HepG2 (cell line): Measurements from ENCODE around the gene ZNRD2. TPM values are rescaled to one million over a fixed set of nuclear protein-coding genes. Genes with fewer than 3 reads are reported as not detected.

ENCODE experiments used
- FOSL2 ChIP-seq: sonication (generic); formaldehyde crosslinking; IDR thresholded peaks from 2 replicates; pipeline ENCODE4 v1.4.0; 2020; ENCODE audit warnings: missing genetic modification reagents
- JARID2 ChIP-seq: sonication (generic); formaldehyde crosslinking; IDR thresholded peaks from 2 replicates; pipeline ENCODE4 v1.8.1; 2023; ENCODE audit warnings: missing genetic modification reagents, inconsistent platforms; ENCODE audit not compliant: insufficient replicate concordance
- MBNL3 ChIP-seq: fragments of 250-450 bp; sonication (Bioruptor Pico); conservative IDR thresholded peaks from 2 replicates; pipeline ENCODE4 v1.8.0; 2022; ENCODE audit warnings: mild to moderate bottlenecking, inconsistent platforms
- MXI1 ChIP-seq: IDR thresholded peaks from 3 replicates; pipeline ENCODE4 v1.6.1; 2012; ENCODE audit warnings: low read depth, low read length, inconsistent platforms, borderline replicate concordance
- PHF8 ChIP-seq: sonication (generic); formaldehyde crosslinking; IDR thresholded peaks from 2 replicates; pipeline ENCODE4 v1.5.0; 2020; ENCODE audit warnings: missing genetic modification reagents
- PTBP1 ChIP-seq: fragments of 200-400 bp; formaldehyde crosslinking; IDR thresholded peaks from 2 replicates; pipeline ENCODE4 v1.6.1; 2018; ENCODE audit warnings: low read length, low read depth; ENCODE audit not compliant: poor library complexity, severe bottlenecking
- SP140L ChIP-seq: sonication (generic); formaldehyde crosslinking; IDR thresholded peaks from 2 replicates; pipeline ENCODE4 v1.4.0; 2020; ENCODE audit warnings: missing genetic modification reagents, borderline replicate concordance
- ZNF225 ChIP-seq: sonication (generic); formaldehyde crosslinking; IDR thresholded peaks from 2 replicates; pipeline ENCODE4 v1.4.0; 2020; ENCODE audit warnings: mild to moderate bottlenecking, missing genetic modification reagents
- ZNF432 ChIP-seq: sonication (generic); formaldehyde crosslinking; IDR thresholded peaks from 2 replicates; pipeline ENCODE4 v1.5.0; 2020; ENCODE audit warnings: missing genetic modification reagents, mild to moderate bottlenecking, borderline replicate concordance
- ZNF451 ChIP-seq: sonication (generic); formaldehyde crosslinking; IDR thresholded peaks from 2 replicates; pipeline ENCODE4 v1.5.0; 2020; ENCODE audit warnings: mild to moderate bottlenecking, missing genetic modification reagents
- ZNF724P ChIP-seq: sonication (generic); formaldehyde crosslinking; IDR thresholded peaks from 2 replicates; pipeline ENCODE4 v1.8.0; 2022; ENCODE audit warnings: missing genetic modification reagents, borderline replicate concordance
- ZSCAN12 ChIP-seq: sonication (generic); formaldehyde crosslinking; IDR thresholded peaks from 2 replicates; pipeline ENCODE4 v1.9.0; 2021; ENCODE audit warnings: mild to moderate bottlenecking, missing genetic modification reagents
- polyA plus RNA-seq, 8 experiments: library from polyadenylated mRNA; depleted of rRNA in 3 of 8; stranded (reverse) in 7 of 8; unstranded in 1 of 8; fragments of >200 nt; fragmentation: Illumina TruSeq in 4 of 8; extraction: Trizol in 4 of 8; gene quantifications; 2 replicates each; pipeline versions ENCODE4 v1.2.1 to v1.2.3, GENCODE V29; 2011 to 2016; ENCODE audit warnings: low read depth in 4 of 8, missing spikeins in 1 of 8, mixed read lengths in 1 of 8; ENCODE audit not compliant: insufficient read depth in 1 of 8
- total RNA-seq, 5 experiments: library from RNA; depleted of rRNA; stranded (reverse); fragments of >200 nt; fragmentation: Illumina TruSeq; extraction: Trizol; gene quantifications; 2 replicates each; pipeline ENCODE4 v1.2.3, GENCODE V29; 2016; ENCODE audit warnings: low read depth in 1 of 5
- TF ChIP-seq, protein P1 (sequence below): sonication (generic); formaldehyde crosslinking; IDR thresholded peaks from 2 replicates; pipeline ENCODE4 v1.5.0; 2020; ENCODE audit warnings: mild to moderate bottlenecking, missing genetic modification reagents
- TF ChIP-seq, protein P2 (sequence below): sonication (generic); formaldehyde crosslinking; IDR thresholded peaks from 2 replicates; pipeline ENCODE4 v1.4.0; 2020; ENCODE audit warnings: missing genetic modification reagents, low read depth, mild to moderate bottlenecking, borderline replicate concordance
- TF ChIP-seq, protein P3 (sequence below), 2 experiments: IDR thresholded peaks; 2 replicates each; pipeline ENCODE4 v1.6.1; 2011 to 2012; ENCODE audit warnings: low read length in 2 of 2, borderline replicate concordance in 1 of 2, low read depth in 1 of 2, mild to moderate bottlenecking in 1 of 2, moderate library complexity in 1 of 2

ZNRD2 gene
- total and polyA plus RNA-seq, 2 of the 13 experiments (the other 11 are each of a cell fraction or from before 2014, with no cell fraction given) = 29.2 to 34.0 TPM

DNA sequence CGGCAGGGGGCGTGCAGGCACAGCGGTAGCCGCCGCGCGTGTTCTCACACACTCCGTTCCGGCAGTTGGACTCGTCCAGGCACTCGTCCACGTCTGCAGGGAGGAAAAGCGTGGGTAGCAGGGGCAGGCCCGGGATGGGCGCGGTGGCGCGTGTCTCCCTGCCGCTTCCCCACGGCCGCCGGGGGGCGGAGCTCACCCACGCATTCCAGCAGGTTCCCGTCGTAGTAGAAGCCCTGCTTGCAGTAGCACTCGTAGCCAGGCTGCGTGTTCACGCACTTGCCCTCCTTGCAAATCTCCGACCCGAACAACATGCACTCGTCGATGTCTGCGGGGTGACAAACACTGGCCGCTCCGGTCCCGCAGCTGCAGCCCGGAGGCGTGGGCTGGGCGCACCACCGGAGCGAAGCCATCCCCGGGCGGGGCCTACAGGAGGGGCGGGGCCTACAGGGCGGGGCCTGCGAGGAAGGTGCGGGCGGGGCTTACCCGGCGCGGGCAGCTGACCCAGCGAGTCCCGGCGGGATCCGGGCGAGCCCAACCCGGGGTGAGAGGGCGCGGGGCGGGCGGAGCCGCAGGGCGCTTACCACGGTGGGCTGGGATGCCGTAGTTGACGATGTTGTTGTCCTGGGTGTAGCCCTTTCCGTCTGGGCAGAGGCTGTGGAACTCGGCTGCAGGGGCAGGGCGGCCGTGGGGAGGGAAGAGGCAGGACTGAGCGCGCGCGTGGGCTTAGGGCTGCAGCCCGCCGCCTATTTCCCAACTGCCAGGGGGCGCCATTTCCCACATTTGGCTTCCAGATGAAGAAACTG is 29.8 kb upstream of the ZNRD2 start (continued):
- TF ChIP-seq PHF8 (CRISPR knock-in tag) (no peak), ZNF724P (CRISPR knock-in tag) (no peak), MXI1 (peak; percentile 26; the same call in 1 of the 3 replicates), ZNF432 (CRISPR knock-in tag) (no peak), ZNF225 (0 out of 2 replicates have a peak, but pooled peaks have one; percentile 39), PTBP1 (peak; percentile 28), FOSL2 (no peak), MBNL3 (CRISPR knock-in tag) (no peak), JARID2 (no peak), ZSCAN12 (CRISPR knock-in tag) (no peak), SP140L (CRISPR knock-in tag) (no peak), ZNF451 (no peak)
- TF ChIP-seq, protein P1, sequence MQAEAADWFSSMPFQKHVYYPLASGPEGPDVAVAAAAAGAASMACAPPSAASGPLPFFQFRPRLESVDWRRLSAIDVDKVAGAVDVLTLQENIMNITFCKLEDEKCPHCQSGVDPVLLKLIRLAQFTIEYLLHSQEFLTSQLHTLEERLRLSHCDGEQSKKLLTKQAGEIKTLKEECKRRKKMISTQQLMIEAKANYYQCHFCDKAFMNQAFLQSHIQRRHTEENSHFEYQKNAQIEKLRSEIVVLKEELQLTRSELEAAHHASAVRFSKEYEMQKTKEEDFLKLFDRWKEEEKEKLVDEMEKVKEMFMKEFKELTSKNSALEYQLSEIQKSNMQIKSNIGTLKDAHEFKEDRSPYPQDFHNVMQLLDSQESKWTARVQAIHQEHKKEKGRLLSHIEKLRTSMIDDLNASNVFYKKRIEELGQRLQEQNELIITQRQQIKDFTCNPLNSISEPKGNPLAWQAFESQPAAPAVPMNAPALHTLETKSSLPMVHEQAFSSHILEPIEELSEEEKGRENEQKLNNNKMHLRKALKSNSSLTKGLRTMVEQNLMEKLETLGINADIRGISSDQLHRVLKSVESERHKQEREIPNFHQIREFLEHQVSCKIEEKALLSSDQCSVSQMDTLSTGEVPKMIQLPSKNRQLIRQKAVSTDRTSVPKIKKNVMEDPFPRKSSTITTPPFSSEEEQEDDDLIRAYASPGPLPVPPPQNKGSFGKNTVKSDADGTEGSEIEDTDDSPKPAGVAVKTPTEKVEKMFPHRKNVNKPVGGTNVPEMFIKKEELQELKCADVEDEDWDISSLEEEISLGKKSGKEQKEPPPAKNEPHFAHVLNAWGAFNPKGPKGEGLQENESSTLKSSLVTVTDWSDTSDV (CRISPR knock-in tag) = no peak
- TF ChIP-seq, protein P2, sequence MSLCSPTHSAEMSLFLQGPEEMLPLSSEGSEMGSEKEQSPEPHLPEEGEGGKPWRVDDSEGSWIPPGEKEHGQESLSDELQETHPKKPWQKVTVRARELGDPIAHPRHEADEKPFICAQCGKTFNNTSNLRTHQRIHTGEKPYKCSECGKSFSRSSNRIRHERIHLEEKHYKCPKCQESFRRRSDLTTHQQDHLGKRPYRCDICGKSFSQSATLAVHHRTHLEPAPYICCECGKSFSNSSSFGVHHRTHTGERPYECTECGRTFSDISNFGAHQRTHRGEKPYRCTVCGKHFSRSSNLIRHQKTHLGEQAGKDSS = no peak
- TF ChIP-seq, protein P3, sequence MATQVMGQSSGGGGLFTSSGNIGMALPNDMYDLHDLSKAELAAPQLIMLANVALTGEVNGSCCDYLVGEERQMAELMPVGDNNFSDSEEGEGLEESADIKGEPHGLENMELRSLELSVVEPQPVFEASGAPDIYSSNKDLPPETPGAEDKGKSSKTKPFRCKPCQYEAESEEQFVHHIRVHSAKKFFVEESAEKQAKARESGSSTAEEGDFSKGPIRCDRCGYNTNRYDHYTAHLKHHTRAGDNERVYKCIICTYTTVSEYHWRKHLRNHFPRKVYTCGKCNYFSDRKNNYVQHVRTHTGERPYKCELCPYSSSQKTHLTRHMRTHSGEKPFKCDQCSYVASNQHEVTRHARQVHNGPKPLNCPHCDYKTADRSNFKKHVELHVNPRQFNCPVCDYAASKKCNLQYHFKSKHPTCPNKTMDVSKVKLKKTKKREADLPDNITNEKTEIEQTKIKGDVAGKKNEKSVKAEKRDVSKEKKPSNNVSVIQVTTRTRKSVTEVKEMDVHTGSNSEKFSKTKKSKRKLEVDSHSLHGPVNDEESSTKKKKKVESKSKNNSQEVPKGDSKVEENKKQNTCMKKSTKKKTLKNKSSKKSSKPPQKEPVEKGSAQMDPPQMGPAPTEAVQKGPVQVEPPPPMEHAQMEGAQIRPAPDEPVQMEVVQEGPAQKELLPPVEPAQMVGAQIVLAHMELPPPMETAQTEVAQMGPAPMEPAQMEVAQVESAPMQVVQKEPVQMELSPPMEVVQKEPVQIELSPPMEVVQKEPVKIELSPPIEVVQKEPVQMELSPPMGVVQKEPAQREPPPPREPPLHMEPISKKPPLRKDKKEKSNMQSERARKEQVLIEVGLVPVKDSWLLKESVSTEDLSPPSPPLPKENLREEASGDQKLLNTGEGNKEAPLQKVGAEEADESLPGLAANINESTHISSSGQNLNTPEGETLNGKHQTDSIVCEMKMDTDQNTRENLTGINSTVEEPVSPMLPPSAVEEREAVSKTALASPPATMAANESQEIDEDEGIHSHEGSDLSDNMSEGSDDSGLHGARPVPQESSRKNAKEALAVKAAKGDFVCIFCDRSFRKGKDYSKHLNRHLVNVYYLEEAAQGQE (IDR thresholded peaks at IDR 0.05; ENCODE audit: borderline replicate concordance in 1 of 2, low read depth in 1 of 2, low read length in 2 of 2) = no peak
